COLO668 (cell line): ENCODE measurements around the gene AFF3.
A peak's percentile ranks its signal among the peaks of the same experiment; 100 is the strongest.

Experiments
- DNase-seq: peaks from one replicate; lab custom pipeline; 2025; ENCODE audit not compliant: unreplicated experiment; lab: John Stamatoyannopoulos, UW

AFF3 gene

DNA sequence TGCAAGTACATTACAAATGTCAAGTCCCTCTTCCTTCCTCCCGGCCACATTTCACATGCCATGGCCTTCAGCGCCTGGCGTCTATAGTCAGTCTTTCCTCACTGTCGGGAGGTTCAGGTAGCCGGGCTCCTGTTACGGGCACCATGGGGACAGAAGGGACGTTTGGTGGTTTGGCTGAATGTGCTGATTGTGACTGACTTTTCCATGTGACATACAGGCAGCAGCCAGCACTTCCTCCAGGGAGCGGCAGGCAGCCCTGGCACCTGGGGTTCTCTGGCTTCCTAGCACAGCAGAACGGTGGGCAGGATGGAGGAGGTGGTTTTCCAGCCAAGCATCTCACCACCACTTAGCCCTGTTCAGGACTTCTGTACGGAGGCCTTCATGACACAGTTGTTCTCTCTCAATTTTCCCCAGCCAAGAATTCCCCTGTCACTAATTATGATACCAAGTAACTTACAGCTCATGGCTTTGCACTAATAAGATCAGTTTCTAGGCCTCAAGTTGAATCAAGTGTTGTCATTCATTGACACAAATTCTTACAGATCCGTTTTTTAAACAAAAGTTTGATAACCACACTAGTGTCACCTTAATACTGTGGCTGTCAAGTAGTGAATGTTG lies 568.6 kb downstream of the AFF3 start:
- no peak for DNase-seq

DNA sequence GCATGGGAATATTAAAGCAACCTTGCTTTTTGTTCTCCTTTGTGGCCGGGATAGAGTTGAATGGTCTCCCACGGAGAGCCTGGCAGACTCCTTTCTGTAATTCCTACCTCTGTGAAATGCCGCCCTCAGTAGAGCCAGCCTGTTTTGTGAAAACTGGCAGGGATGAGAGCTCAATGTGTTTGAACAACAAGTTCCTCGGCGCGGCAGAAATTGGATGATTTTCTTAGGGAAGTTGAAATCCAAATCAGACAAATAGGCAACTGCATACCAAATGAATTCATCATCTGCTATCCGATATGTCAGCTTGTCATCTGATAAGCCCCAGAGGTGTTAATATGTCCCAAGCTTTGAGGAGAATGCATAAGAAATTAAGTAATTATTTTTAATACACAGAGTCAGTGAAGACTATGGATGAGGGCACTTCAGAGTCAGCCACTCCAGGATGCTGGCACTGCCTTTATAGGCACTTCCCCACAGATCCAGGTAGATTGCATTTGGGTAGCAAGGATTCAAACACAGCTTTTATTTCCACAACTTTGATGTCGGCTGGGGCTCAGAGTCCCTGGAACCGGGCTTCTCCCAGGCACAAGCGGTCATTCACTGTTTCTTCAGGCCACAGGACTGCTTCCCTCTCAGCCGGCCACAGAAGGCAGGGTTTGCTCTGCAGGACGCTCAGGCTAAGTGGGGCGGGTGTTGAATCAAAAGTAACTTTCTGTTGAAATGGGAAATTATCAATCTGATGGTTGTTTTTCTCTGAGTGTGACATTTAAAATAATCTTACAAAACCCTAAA lies 569.8 kb downstream of the AFF3 start:
- DNase-seq = no peak

DNA sequence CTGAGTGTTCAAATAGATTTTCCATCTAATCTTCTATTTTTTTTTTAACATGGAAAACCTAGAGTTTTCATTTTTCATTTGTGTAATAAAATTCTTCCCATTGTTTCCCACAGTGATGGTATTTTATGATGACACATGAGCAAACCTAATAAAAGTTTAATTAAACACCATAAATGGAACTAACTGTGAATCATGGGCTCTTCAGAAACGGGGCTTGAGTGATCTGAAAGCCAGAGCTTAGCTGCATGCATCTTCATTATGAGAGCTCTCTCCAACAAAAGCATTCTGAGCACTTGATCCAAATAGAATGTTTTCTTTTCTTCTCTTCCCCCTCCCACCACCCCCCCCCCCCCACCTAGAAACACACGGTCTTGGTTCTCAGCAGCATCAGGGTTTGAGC lies 570.4 kb downstream of the AFF3 start:
- no peak for DNase-seq

DNA sequence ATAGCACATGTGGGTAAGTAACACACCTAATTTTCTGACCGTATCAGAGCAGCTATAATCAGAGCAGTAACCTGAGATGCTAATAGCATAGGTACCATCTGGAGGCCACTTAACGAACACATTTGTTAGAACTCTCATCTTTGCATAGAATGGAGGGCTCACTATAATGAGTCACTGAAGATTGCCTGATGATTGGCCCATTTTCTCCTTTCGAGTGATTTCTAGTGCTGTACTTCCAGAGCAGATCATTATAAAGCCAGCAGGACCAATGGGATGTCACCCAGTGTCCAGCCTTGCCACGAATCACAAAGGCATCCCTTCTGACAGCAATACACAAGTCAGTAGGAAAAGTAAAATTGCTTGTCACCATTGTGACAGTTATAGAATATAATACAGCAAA lies 570.9 kb downstream of the AFF3 start:
- DNase-seq = peak; percentile 9

DNA sequence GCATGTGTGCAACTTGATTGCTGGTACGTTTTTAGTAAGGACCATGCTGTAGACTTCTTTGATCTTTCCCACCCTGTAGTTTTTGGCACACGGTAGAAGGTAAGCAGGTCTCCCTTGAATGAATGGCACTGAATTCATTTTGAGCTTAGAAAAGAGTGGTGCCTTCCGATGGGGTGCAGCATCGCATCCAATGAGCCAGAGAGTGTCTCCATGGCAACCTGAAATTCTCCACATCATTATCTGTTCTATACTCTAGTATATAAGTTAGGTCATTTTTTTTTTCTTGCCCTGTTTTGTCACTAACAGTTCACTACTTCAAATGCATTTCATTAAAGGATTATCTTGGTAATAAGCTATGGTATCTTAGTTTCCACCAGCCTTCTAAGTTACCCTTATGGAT lies 571.4 kb downstream of the AFF3 start:
- DNase-seq = no peak

DNA sequence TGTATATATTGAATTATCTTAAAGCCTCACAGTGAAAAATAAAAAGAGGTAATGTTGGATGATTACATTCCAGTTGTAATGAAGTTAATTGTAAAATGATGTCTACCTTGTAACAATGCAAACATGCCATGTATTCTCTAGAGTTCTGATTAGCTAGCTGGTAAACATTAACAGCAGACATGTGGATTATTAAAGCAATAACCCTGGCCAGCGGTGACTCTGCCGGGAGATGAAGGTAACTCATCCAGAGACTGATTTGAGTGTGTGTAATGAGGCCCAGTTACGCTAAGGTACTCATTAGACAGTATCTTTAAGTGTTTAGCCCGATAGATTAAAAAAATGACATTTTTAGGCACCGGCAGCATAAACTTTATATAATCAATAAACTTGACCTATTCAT lies 573.0 kb downstream of the AFF3 start:
- DNase-seq = no peak

DNA sequence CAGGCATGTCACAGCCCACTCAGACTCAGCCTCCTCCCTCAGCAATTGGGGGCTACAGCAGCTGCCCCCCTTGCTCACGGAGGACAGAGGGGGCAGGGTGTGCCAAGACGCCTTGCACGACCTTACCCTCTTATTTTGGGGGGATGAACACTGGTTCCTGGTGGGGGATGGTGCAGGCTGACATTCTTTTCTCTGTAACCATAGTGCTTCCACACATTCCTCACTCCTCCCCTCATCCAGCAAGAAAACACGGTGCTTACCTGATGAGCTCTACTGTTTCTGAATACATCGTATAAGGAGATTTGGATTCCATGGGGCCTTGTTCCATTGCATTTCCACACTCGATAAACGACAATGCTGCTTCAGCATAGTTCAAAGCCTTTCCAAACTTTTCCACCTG lies 577.2 kb downstream of the AFF3 start:
- DNase-seq = no peak

DNA sequence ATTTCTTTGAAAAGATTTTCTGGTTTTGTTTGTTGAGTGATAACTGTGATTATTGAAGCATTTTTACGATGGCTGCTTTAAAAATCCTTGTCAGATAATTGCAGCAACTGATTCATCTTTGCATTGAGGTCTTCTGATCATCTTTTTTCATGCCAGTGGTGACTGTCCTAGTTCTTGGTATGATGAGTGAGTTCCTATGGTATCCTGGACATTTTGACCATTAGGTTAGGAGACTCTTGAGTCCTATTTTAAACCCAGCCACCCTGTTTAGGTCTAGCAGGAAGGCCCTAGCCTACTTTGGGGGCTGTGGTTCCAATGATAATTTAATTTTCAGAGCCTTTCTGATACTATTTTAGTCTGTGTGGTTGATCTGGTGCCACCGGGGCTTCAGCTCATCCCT lies 579.9 kb downstream of the AFF3 start:
- no peak for DNase-seq

DNA sequence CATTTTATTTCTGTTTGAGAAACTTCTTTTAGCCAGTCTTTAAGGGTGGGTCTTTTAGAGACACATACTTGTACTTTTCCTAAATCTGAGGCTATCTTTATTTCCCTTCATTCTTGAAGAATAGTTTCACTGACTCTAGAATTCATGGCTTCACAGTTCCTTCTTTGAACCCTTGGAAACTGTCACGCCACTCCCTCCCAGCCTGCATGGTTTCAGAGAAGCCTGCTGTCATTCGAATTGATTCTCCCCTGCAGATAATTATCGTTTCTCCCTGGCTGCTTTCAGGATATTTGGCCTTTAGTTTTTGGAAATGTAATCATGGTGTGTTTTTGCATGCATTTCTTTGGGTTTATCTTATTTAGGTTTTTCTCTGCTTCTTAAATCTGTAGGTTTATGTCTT lies 580.6 kb downstream of the AFF3 start:
- DNase-seq = no peak

DNA sequence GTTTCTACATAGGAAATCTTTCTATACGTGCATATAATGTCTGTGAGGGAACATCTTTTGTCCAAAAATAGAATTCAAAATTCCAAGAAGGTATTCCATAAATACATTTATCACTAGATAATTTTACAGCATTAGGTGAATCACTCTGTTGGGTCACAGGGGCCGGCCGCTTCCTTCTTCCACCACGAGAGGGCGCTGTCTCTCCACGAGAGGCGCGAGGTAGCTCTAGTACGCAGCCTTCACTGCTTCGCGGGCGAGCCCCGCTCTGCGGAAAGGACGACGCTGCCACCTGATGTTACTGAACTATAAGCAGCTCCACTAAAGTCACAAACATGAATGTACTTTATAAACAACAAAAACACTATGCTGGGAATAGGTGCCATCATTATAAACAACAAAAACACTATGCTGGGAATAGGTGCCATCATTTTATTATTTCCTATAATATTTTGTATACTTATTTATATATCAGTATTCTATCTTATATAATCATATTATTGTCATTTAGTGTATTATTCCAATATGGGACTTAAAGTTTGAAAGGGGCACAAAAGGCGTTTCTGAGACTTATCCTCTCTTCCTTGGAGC lies 583.2 kb downstream of the AFF3 start:
- peak; percentile 81 for DNase-seq

DNA sequence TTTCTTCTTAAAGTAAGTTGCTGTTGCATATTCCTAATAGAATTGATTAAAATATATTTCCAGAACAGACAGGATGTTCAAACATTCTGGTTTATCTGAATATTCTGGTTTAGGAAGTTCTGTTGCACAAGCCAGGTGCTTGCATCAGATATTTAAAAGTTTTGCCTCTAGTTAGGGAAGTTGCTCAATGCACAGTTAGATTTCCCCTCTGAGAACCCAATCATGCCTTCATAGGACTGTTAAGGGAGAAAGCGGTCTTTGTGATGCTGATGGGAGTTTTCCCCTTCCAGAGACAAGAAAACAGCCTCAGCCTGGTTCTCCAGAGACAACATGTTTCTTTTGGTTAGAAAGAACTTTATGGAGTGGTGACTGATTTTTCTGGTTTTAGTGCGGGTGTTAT lies 587.0 kb downstream of the AFF3 start:
- no peak for DNase-seq

DNA sequence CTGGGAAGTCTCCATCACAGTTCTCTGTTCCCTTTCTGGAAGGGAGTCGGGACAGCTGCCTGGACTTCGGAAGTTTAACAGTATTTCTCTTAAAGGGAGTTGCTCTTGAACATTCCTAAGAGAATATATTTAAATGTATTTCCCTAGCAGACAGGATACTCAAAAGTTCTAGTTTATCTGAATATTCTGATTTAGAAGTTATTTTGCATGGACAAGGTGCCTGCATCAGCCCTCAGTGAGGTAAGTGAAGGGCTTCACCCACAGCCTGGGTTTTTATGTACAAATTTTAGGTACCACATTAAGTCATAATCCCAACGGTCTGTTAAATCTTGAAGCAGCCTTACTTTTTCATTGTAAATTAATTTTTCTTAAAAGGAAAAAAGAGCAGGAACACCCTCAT lies 587.5 kb downstream of the AFF3 start:
- no peak for DNase-seq

DNA sequence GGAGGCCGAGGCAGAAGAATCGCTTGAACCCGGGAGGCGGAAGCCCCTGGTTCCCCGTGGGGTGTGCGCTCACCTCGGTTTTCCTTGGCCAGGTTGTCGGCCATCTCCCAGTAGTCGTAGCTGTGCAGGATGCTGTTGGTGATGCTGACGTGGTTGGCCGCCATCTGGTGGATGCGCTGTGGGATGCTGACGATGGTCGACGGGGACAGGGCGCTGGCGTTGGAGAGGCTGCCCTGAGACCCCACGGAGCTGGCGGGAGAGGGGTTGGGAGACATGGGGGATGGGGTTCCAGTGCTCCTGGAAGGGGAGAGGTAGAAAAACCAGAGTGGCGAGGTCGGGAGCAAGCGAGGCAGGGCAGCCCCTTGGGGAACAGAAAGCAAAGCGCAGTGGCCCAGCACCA lies 588.2 kb downstream of the AFF3 start:
- no peak for DNase-seq

DNA sequence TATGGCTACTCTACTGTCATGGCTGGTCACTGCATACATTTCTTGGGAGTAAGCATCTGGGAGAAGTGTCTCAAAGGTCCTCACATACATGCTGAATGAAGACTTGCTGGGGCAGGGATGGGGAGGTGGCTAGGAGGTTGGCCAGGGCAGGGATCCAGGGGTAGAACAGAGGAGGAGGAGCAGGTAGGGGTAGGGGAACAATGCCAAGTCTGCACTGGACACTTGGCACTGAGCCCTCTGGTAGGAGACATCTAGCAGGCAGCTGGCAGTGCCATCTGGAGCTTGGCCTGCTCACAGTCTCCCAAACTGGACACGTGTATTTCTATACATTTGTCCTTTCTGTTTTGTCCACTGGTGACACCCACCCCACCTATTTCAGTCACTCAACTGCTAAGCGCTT lies 589.9 kb downstream of the AFF3 start:
- DNase-seq = no peak

DNA sequence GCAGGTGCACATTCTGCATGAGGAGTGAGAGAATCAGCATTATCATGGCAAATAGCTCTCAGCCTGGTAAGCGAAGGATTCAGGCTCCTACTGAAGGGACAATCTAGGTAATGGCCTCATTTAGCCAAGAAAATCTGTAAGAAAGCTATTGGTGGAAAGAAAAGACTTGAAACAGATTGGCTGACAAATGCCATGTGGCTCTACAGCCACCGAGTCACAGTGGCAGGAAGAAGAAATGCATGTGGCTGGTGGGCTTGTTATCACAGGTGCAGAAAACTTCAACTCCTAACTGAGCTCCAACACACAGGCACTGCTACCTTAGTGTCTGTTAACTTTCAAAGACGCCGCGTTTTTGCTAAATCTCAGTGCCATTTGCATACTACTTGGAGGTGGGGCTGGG lies 592.0 kb downstream of the AFF3 start:
- DNase-seq = no peak

DNA sequence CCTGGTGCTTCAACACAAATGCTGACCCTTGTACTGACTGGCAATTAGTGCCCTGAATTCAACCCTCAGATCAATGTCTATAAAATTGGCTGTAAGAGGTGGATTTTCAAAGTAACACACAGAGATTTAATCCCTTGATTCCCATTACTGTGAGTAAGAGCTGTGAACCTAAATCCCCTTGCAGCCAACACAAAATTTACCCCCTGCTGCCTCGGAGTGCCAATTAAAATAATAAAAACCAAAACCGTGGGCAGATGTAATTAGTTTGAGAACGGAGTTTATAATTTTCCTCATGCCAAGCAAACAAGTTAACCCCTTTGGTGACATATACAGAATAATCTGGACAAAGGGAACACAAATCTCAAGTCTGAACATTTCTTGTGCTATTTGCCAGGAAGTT lies 596.8 kb downstream of the AFF3 start:
- DNase-seq = no peak

DNA sequence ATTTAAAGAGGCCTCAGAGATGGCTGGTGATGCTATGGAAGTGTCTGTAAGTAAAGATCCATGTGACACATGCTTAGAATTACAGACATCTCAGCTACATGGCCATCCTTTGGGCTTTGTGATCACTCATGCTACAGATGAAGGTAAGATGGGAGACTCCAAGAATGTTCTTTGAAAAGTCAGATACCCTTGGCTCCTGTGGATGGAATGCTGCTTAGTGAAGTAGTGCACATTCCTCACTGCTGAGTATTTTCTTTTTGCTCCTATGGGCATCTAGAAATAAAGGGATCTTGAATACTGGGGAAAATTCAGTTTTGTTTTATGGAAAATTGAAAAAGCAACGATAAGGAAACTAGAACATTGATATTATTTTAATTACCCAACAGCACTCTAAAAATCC lies 597.3 kb downstream of the AFF3 start:
- DNase-seq = no peak

DNA sequence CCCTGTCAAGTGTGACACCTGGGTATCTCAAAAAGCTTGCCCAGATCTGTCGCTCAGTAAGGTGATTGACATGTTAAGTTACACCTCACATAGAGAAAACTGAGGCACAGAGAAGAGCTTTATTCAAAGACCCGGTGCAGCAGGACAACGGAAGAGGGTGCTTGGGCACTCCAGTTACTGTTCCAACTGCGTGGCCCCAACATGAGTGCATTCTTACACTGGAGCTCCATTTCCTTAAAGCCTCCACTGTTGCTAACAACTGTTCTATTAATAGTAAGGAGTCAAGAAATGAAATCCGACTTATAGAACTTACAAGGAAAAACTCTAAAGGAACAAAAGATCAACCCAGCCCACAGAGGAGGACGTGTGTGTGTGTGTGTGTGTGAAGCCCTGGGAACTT lies 597.8 kb downstream of the AFF3 start:
- no peak for DNase-seq

DNA sequence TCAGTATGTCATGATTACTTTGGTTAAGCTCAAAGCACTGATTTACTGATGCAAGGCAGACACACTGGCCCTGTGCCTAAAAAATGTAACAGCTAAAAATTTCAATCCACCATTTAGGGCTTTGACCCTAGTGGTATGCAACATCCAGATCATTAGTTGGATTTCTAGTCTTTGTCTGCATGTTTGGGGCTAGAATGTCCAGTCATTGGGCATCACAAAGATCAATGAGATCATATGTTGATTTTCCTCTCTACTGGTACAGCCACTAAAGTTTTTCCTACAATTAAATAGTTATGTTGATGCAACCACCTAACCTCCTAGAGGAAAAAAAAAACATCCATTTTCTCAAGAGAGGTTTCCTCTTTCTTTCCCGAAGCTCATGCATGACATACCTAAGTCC lies 599.1 kb downstream of the AFF3 start:
- no peak for DNase-seq

DNA sequence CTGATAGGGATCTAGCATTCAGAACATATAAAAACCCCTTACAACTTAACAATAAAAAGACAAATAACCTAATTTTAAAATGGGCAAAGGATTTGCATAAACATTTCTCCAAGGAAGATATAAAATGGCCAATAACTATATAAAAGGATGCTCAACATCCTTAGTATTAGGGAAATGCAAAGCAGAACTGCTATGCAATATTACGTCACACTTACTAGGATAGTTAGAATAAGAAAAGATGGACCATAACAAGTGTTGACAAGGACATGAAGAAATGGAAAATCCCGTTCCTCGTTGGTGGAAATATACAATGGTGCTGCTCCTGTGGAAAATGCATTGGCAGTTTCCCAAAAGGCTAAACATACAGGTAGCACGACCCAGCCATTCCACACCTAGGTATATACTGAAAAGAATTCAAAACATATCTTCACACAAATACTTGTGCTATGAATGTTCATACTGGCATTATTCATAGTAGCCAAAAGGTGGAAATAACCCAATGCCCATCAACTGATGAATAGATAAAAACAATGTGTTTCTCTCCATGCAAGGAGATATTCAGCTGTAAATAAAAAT lies 604.4 kb downstream of the AFF3 start:
- no peak for DNase-seq

DNA sequence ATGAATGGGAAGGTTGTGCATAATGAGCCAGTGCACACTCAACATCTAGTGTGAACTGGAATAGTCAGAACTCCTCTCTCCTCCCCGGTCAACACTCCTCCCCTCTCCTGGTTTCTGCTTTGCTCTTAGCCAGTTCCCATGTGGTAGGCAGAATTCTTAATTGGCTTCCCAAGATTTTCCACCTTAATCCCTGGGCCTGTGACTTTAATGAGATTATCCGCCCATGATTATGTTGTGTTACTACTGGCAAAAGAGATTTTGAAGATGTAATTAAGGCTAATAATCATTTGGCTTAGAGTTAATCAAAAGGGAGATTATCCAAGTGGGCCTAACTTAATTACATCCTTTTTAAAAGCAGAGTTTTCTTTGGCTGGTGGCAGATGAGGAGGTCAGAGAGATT lies 618.3 kb downstream of the AFF3 start:
- DNase-seq = no peak

DNA sequence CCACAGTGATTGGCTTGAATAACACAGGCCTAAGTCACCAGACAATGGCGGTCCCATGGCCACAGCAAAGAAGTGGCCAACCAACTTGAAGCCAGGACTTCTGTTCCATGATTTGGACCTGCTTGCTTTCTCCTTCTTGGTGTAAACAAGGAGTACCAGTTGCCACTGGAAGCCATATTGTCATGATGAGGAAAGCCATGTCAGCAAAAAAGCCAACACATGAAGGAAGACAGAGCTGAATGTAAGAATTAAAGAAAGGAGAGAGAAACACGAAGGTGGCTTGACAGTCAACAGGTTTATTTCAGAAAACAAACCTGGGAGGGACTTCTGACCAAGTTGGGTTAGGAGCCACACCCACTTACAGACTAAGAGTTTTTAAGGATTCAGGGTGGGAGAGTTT lies 620.2 kb downstream of the AFF3 start:
- no peak for DNase-seq
